ENCODE data around the gene SLC39A9. TPM values are rescaled to one million over a fixed set of nuclear protein-coding genes. Genes with fewer than 3 reads are reported as not detected.

The SLC39A9 gene
- total RNA-seq, 1 donor from 2014 or later, result 41.2 TPM

DNA sequence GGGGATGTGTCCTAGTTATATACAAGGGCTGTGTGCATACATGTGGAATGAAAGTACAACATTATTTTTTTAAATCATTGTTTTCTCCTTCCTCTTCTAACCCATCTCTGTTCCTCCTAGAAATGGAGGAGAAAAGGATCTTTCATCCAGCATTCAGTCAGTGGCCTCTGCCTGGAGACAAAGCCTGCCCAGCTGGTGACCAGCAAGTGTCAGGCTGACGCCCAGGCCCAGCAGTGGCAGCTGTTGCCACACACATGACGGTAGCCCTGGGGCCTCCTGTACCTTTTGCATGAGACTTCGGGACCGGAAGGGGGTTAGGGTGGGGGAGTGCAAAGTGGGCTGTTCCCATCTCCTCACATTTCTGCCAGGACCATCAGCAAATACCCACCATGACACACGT lies 46.6 kb upstream of the SLC39A9 start:
- no peak overlapping the region for H3K27ac Mint-ChIP-seq (ENCODE audit: unreplicated experiment)
- no peak overlapping the region for H3K4me3 Mint-ChIP-seq (ENCODE audit: unreplicated experiment)
- no peaks in the 10 kb centered on the region for H3K9me3 Mint-ChIP-seq (ENCODE audit: unreplicated experiment)
- no peaks in the 10 kb centered on the region for H3K36me3 Mint-ChIP-seq (ENCODE audit: low read depth, unreplicated experiment)
- DNase-seq (ENCODE audit: low spot score), result no peak
- peaks cover 5% of the 10 kb centered on the region for H3K27me3 Mint-ChIP-seq (ENCODE audit: unreplicated experiment)
- no peak for TF ChIP-seq CTCF (IDR thresholded peaks at IDR 0.05; ENCODE audit: unreplicated experiment)
- peaks cover 3% of the 10 kb centered on the region for H3K4me1 Mint-ChIP-seq (ENCODE audit: unreplicated experiment)

GRCh38 chr14:69353168-69353567 lies 45.3 kb upstream of the SLC39A9 start:
- Mint-ChIP-seq H3K27me3 (ENCODE audit: unreplicated experiment) (peaks cover 6% of the 10 kb centered on the region), H3K4me1 (ENCODE audit: unreplicated experiment) (peaks cover 3% of the 10 kb centered on the region), H3K36me3 (ENCODE audit: low read depth, unreplicated experiment) (no peaks in the 10 kb centered on the region), H3K4me3 (ENCODE audit: unreplicated experiment) (no peak overlapping the region), H3K27ac (ENCODE audit: unreplicated experiment) (no peak overlapping the region), H3K9me3 (ENCODE audit: unreplicated experiment) (no peaks in the 10 kb centered on the region)
- DNase-seq (ENCODE audit: low spot score), result no peak
- no peak for TF ChIP-seq CTCF (IDR thresholded peaks at IDR 0.05; ENCODE audit: unreplicated experiment)

DNA sequence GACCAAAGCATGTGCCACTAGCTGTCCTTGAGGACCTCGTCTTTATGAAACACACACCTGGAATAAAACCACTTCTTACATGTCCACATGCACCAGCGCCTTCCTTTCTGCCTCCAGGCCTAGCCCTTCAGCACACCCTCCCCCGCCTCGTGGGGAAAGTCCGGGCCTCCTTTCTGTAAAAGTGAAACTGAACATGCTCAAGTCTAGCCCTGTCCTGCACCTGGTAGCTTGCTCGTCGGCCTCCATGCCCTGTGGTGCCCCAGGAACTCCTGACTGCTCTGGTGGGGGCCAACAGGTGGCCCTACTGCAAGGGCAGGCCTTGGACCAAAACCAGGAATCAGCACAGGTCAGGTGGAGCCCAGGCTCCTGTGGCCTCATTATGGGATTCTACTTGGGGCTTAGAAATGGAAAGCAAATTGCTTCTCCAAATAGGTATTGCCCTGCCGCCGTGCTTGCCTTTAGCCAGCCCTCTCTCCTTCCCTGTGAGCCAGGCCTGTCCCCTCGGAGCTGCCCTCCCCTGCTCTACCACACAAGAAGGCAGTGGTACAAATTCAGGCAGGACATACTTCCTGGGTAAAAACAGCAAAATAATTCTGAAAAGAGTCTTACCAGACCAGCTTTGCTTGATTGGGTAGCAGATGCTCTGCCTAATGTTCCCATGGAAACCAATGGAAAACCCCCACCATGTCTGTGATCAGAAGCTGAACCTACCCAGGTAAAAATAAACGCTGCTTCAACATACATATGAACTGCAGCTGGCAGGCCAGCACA lies 43.9 kb upstream of the SLC39A9 start:
- Mint-ChIP-seq H3K27ac (ENCODE audit: unreplicated experiment) (no peak overlapping the region), H3K4me1 (ENCODE audit: unreplicated experiment) (peaks cover 3% of the 10 kb centered on the region), H3K4me3 (ENCODE audit: unreplicated experiment) (no peak overlapping the region), H3K27me3 (ENCODE audit: unreplicated experiment) (peaks cover 7% of the 10 kb centered on the region), H3K36me3 (ENCODE audit: low read depth, unreplicated experiment) (no peaks in the 10 kb centered on the region), H3K9me3 (ENCODE audit: unreplicated experiment) (no peaks in the 10 kb centered on the region)
- no peak for TF ChIP-seq CTCF (IDR thresholded peaks at IDR 0.05; ENCODE audit: unreplicated experiment)
- no peak for DNase-seq (ENCODE audit: low spot score)

- no peak overlapping the region for H3K4me3 Mint-ChIP-seq (ENCODE audit: unreplicated experiment)
- no peak for DNase-seq (ENCODE audit: low spot score)
- H3K27ac Mint-ChIP-seq (ENCODE audit: unreplicated experiment), result no peak overlapping the region
- no peaks in the 10 kb centered on the region for H3K9me3 Mint-ChIP-seq (ENCODE audit: unreplicated experiment)
- no peak for TF ChIP-seq CTCF (IDR thresholded peaks at IDR 0.05; ENCODE audit: unreplicated experiment)
- peaks cover 7% of the 10 kb centered on the region for H3K27me3 Mint-ChIP-seq (ENCODE audit: unreplicated experiment)
- H3K36me3 Mint-ChIP-seq (ENCODE audit: low read depth, unreplicated experiment), result no peaks in the 10 kb centered on the region
- peaks cover 3% of the 10 kb centered on the region for H3K4me1 Mint-ChIP-seq (ENCODE audit: unreplicated experiment)
These were observed 43.3 kb upstream of the SLC39A9 start for GRCh38 chr14:69355154-69355597.

GRCh38 chr14:69355607-69356281 lies 42.7 kb upstream of the SLC39A9 start:
- no peak overlapping the region for H3K27ac Mint-ChIP-seq (ENCODE audit: unreplicated experiment)
- no peaks in the 10 kb centered on the region for H3K36me3 Mint-ChIP-seq (ENCODE audit: low read depth, unreplicated experiment)
- H3K27me3 Mint-ChIP-seq (ENCODE audit: unreplicated experiment), result peaks cover 7% of the 10 kb centered on the region
- no peak for DNase-seq (ENCODE audit: low spot score)
- H3K4me3 Mint-ChIP-seq (ENCODE audit: unreplicated experiment), result no peak overlapping the region
- peaks cover 3% of the 10 kb centered on the region for H3K4me1 Mint-ChIP-seq (ENCODE audit: unreplicated experiment)
- no peak for TF ChIP-seq CTCF (IDR thresholded peaks at IDR 0.05; ENCODE audit: unreplicated experiment)
- H3K9me3 Mint-ChIP-seq (ENCODE audit: unreplicated experiment), result no peaks in the 10 kb centered on the region

All from endothelial cell (in vitro differentiated cells).